Peyer's patch (tissue), 4 donors: ENCODE results near the gene PRSS33.

Experiments
- CTCF ChIP-seq, 6 experiments: fragments of 450-650 bp in 4 of 6; fragments of 200-600 bp in 2 of 6; sonication (generic) in 1 of 6; IDR thresholded peaks; one replicate each; pipeline ENCODE4 v1.5.1; 2017 to 2019; ENCODE audit warnings: antibody characterized with exemption in 6 of 6, mild to moderate bottlenecking in 3 of 6, moderate library complexity in 1 of 6
- POLR2A ChIP-seq, 2 donors: fragments of 450-650 bp; IDR thresholded peaks; one replicate each; pipeline ENCODE4 v1.5.1; 2017; ENCODE audit warnings: antibody characterized with exemption in 2 of 2, mild to moderate bottlenecking in 2 of 2, moderate library complexity in 2 of 2

- TF ChIP-seq CTCF (IDR thresholded peaks at IDR 0.05): no peak
- no peak for TF ChIP-seq POLR2A (IDR thresholded peaks at IDR 0.05)
These were observed 34.3 kb upstream of the PRSS33 start for GRCh38 chr16:2821487-2822157.
